WTC11 (cell line): ENCODE results near the gene KPRP. TPM values are rescaled to one million over a fixed set of nuclear protein-coding genes. Genes with fewer than 3 reads are reported as not detected.

Experiments used
- ATAC-seq: fragments of 200-7000 bp; cut with Tn5 transposase; 2 replicates; pipeline ENCODE4 v1.10.0; 2021; ENCODE audit warnings: mild to moderate bottlenecking, moderate library complexity
- CTCF ChIA-PET: fragments of 300-600 bp; sonication (Branson Sonifier 250); formaldehyde crosslinking; loops from one replicate; lab custom pipeline; 2021; ENCODE audit warnings: antibody characterized with exemption; lab: Charles Lee
- POLR2A ChIA-PET: fragments of 350-600 bp; sonication (Branson Sonifier 250); formaldehyde crosslinking; loops from one replicate; lab custom pipeline; 2021; ENCODE audit warnings: antibody characterized with exemption; lab: Charles Lee
- DNase-seq: peaks from one replicate; pipeline ENCODE4 v3.0.0; 2021; ENCODE audit warnings: low spot score
- H3K27ac Mint-ChIP-seq: 2 replicates; pipeline ENCODE4 v1.8.0; 2021; ENCODE audit warnings: mixed read lengths
- H3K27me3 Mint-ChIP-seq: 2 replicates; pipeline ENCODE4 v1.8.0; 2021; ENCODE audit warnings: low read depth, mild to moderate bottlenecking, moderate library complexity, mixed read lengths
- H3K36me3 Mint-ChIP-seq: 2 replicates; pipeline ENCODE4 v1.8.0; 2021; ENCODE audit warnings: mixed read lengths
- H3K4me1 Mint-ChIP-seq: 2 replicates; pipeline ENCODE4 v1.8.0; 2022; ENCODE audit warnings: mixed read lengths
- H3K4me3 Mint-ChIP-seq: 2 replicates; pipeline ENCODE4 v1.8.0; 2021; ENCODE audit warnings: mild to moderate bottlenecking, moderate library complexity, mixed read lengths
- H3K9me3 Mint-ChIP-seq: 2 replicates; pipeline ENCODE4 v1.8.0; 2021; ENCODE audit warnings: mixed read lengths
- ATF6 ChIP-seq: sonication (generic); formaldehyde crosslinking; IDR thresholded peaks from 2 replicates; pipeline ENCODE4 v1.8.1; 2023; ENCODE audit warnings: mild to moderate bottlenecking, missing genetic modification reagents
- CBFB ChIP-seq: sonication (generic); formaldehyde crosslinking; IDR thresholded peaks from 2 replicates; pipeline ENCODE4 v1.8.1; 2022; ENCODE audit warnings: mild to moderate bottlenecking, low read depth, missing genetic modification reagents
- IRF1 ChIP-seq: sonication (generic); formaldehyde crosslinking; IDR thresholded peaks from 2 replicates; pipeline ENCODE4 v1.8.0; 2023; ENCODE audit warnings: missing genetic modification reagents
- MXD4 ChIP-seq: fragments of 250-450 bp; sonication (Bioruptor Pico); IDR thresholded peaks from 2 replicates; pipeline ENCODE4 v1.8.0; 2021; ENCODE audit warnings: mild to moderate bottlenecking, moderate library complexity, borderline replicate concordance
- PRDM15 ChIP-seq: sonication (generic); formaldehyde crosslinking; IDR thresholded peaks from 2 replicates; pipeline ENCODE4 v1.8.0; 2022; ENCODE audit warnings: missing genetic modification reagents
- SP1 ChIP-seq: sonication (generic); formaldehyde crosslinking; conservative IDR thresholded peaks from 2 replicates; pipeline ENCODE4 v1.8.1; 2022; ENCODE audit warnings: missing genetic modification reagents
- ZBTB21 ChIP-seq: sonication (generic); formaldehyde crosslinking; IDR thresholded peaks from 2 replicates; pipeline ENCODE4 v1.8.1; 2023; ENCODE audit warnings: mild to moderate bottlenecking, missing genetic modification reagents, borderline replicate concordance
- ZNF281 ChIP-seq: sonication (generic); formaldehyde crosslinking; IDR thresholded peaks from 2 replicates; pipeline ENCODE4 v1.8.0; 2023; ENCODE audit warnings: mild to moderate bottlenecking, missing genetic modification reagents
- ZNF317 ChIP-seq: sonication (generic); formaldehyde crosslinking; IDR thresholded peaks from 2 replicates; pipeline ENCODE4 v1.8.1; 2023; ENCODE audit warnings: low read depth, mild to moderate bottlenecking, moderate library complexity, missing genetic modification reagents, borderline replicate concordance
- ZNF423 ChIP-seq: fragments of 250-450 bp; sonication (Bioruptor Pico); IDR thresholded peaks from 2 replicates; pipeline ENCODE4 v2.1.2; 2022; ENCODE audit warnings: mild to moderate bottlenecking, moderate library complexity
- ZSCAN18 ChIP-seq: fragments of 250-450 bp; sonication (Bioruptor Pico); IDR thresholded peaks from 2 replicates; pipeline ENCODE4 v2.1.2; 2022; ENCODE audit warnings: mild to moderate bottlenecking, moderate library complexity
- total RNA-seq: library from RNA; stranded (reverse); gene quantifications from 3 replicates; pipeline ENCODE4 v1.2.3, GENCODE V29; 2021

The KPRP gene
- total RNA-seq, 1 experiment from 2014 or later: not detected

- TF ChIP-seq ZNF281 (CRISPR knock-in tag): no peak
These were observed 19.8 kb upstream of the KPRP start (continued) for GRCh38 chr1:152737997-152738396.

GRCh38 chr1:152739841-152740240, 18.0 kb upstream of the KPRP start:
- H3K36me3 Mint-ChIP-seq: peaks cover 88% of the 10 kb centered on the region
- H3K27me3 Mint-ChIP-seq: peaks cover 11% of the 10 kb centered on the region
- ATAC-seq (no peak), DNase-seq (no peak)
- POLR2A ChIA-PET: no interaction called here
- CTCF ChIA-PET: no interaction called here
- peaks cover 95% of the 10 kb centered on the region for H3K9me3 Mint-ChIP-seq
- no peak for TF ChIP-seq SP1 (CRISPR knock-in tag)
- no peak for TF ChIP-seq PRDM15 (CRISPR knock-in tag)
- TF ChIP-seq MXD4 (CRISPR knock-in tag): no peak
- no peak for TF ChIP-seq CBFB (CRISPR knock-in tag)
- TF ChIP-seq IRF1 (CRISPR knock-in tag): no peak
- TF ChIP-seq ZNF281 (CRISPR knock-in tag): no peak
- TF ChIP-seq ZBTB21 (CRISPR knock-in tag): no peak
- no peak for TF ChIP-seq ZSCAN18 (CRISPR knock-in tag)
- no peak for TF ChIP-seq ZNF317 (CRISPR knock-in tag)
- TF ChIP-seq ZNF423 (CRISPR knock-in tag): no peak
- TF ChIP-seq ATF6: no peak
- H3K27ac Mint-ChIP-seq: no peak overlapping the region
- H3K4me1 Mint-ChIP-seq: no peaks in the 10 kb centered on the region
- H3K4me3 Mint-ChIP-seq: no peak overlapping the region
